EH (cell line): ENCODE data around the gene SERPINA6.
"Not testable (repeated sequence)": the region's sequence is repeated elsewhere in the genome, so short reads cannot be mapped to it uniquely, and the experiment has no call there.

ENCODE experiments used
- DNase-seq: peaks from one replicate; pipeline ENCODE4 v3.0.0-alpha.2; 2015; ENCODE audit warnings: low read depth

The SERPINA6 gene

DNA sequence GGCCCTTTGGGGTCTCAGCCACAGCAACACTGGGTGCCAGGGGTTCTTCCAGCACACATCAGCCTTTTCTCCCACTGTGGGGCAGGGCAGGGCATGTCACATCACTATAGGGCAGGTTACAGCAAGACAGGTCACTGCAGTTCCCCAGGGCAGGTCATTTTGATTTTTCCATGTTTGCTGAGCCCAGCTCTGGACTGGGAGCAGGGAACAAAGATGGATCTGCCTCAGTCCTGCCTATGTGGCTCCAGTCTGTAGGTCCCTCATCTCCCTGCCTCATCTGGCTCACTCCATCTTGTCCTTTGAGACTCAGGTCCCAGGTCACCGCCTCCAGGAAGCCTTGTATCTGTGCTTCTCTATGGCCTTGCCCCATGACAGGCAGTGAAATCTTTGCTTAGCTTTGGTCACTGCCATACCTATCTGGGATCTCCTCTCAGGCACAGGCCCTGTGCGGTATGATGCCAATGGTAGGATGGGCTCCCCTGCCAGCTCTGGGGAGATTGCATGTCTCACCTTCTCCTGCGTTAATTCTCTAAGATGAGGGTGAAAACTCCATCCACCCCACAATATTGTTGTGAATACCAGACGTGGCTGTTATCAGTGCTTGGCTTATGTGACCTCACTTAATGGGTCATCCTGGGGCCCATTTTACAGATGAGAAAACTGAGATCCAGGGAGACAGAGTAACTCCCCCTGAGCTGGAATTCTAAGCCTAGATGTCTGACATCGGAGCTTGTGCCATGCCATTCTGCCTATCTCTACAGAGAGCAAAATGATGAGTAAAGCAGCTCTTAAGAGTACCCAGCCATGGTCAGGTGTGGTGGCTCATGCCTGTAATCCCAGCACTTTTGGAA is 1.5 kb downstream of the SERPINA6 start:
- no peak for DNase-seq

DNA sequence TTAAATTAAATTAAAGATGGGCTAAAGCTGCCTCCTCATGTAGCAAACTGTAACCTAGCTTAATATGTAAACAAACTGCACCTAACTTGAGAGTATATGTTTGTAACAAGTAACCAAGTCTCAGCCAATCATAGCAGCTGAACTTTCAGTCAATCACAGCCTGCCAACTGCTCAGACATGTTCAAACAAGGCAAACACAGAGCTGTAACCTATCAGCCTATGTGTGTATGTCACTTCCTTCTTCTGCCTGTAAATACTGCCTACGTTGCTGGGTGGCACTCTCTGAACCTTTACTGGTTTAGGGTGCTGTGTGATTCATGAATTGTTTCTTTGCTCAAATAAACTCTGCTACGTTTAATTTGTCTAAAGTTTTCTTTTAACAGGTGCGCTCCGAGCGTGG is 2.9 kb downstream of the SERPINA6 start:
- DNase-seq = no peak

GRCh38 chr14:94317259-94317658 is 5.9 kb downstream of the SERPINA6 start:
- DNase-seq = peak; percentile 6

- no peak for DNase-seq
Measured at GRCh38 chr14:94316692-94317091, 6.4 kb downstream of the SERPINA6 start.

GRCh38 chr14:94314890-94315289 is 8.2 kb downstream of the SERPINA6 start:
- no peak for DNase-seq

DNA sequence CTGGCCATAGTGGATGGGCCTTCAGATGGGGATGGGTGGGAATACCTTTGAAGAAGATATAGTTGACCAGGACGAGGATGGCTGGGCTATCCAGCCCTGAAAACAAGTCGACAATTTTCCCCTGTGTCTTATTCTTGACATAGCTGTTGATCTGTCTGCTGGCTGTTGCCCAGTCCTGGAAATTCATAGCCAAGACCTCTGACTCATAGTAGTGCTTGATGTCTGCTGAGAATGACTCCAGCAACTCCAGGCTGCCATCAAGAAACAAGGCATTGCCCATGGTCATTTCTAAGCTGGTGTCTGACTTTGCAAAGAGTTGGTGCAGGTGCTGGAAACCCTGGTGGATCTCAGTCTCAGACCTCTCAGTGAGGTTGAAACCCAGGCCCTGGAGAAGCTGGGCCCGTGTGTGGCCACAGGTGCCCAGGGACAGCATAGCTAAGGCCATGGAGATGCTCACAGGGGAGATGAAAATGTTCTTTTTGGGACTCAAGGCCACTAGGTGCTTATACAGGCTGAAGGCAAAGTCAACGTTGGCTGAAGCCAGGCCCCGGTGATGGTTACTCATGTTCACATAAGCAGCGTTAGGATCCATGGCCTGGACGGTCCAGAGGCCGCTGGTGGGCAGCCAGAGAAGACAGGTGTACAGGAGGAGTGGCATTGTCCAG is 9.0 kb downstream of the SERPINA6 start:
- DNase-seq = peak; percentile 23

GRCh38 chr14:94312481-94313246 is 10.5 kb downstream of the SERPINA6 start:
- no peak for DNase-seq

DNA sequence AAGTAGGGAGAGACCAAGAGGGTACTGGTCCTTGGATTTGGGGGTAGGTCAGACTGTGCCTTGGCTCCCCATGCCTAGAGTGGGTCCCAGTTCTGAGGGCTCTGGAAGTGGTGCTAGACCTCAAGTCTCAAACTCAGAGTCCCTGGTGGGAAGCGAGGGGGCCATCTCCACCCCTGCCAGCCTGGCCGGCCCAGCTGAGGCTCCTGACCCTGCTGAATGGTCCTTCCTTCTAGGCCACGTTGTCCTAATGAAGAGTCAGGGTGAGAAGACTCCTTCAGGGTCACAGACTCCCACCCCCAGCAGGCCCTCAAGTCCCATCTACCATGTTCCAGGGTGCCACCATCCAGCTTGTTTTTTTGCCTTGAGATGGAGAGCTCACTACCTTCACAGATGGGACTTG is 12.9 kb downstream of the SERPINA6 start:
- no peak for DNase-seq

GRCh38 chr14:94309721-94310120 is 13.4 kb downstream of the SERPINA6 start:
- no peak for DNase-seq

DNA sequence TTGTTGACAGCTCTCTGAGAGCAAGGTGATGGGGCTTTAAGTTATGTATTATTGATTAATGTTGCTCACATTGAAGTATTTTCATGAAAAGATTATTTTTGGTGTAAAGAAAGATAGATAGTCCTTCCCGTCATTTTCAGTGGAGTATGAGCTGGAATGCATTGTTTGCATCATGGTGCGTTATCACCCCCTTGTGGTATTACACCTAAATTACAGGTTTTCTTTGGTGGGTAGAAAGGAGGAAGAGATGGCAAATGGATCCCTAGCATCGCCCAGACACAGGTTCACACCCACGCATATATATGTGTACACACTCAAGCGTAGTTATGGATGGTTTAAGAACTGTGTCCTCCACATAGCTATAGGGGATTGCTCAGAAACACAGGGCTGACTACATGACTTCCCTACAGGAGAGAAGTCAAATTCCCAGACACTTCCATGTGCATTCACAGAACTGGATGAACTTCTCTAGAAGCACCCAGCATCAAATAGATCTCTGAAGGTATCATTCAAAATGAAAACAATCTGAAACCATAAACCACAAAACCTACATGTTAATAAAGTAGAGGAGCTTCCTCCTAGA is 15.6 kb downstream of the SERPINA6 start:
- DNase-seq = no peak

DNA sequence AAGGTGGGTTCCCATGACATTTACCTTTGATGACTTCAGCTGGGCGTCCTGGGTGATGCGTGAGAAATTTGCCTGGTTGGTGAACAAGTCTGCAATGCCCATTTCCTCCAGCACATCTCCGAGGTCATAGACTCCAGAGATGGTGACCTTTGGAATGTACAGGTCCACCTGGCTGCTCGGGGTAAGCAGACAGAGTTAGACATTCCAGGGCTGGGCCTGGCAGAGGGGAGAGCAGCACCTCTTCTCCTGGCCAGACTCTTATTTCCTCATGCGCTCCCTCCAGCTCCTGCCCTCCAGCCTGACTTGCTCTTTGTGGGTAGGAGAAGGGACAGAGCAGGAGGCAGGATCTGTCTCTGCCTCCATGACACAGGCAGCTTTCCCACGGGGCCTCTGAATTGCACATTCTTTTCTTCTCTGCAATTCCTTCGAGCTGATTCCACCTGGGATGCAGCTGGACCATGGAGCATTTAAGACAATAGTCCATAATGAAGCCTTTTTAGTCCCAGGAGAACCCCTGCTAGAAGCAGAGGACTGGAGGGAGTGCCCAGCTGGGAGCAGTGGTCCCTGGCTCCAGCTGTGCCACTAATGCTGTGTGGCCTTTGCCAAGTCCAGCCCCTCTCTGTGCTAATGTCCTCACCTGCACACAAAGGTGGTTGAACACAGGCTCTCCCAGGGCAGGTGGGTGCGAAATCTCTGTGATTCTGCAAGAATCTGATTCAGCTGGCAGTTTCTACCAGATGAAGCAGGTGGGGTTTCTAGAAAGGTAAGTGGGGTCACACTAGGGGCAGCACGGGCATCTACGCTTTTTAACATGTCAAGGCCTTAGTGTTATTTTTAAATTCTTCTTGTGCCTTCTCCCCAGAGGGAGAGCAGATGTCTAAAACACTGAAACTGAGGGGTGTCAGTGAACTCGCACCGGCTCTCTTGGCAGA is 16.8 kb downstream of the SERPINA6 start:
- no peak for DNase-seq

DNA sequence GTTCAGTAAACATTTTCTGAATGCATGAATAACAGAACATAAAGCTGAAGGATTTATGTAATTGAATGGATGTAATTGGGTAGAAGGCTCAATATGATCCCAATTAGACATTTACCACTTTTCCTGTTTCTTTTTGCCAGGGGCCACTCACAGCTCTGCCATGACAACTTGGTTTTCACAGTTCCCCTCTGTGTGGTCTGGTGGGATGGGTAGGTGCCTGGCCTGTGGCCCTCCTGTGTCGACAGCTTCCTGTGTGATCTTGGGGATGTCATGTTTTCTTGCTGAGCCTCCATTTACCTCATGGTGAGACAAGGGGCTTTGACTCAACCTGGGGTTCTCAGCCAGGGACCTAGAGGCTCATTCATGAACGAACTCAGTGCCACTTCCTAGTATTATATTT is 17.5 kb downstream of the SERPINA6 start:
- no peak for DNase-seq

GRCh38 chr14:94304243-94304642 is 18.9 kb downstream of the SERPINA6 start:
- DNase-seq = no peak

- DNase-seq = no peak
Measured at GRCh38 chr14:94303111-94303510, 20.0 kb downstream of the SERPINA6 start.

DNA sequence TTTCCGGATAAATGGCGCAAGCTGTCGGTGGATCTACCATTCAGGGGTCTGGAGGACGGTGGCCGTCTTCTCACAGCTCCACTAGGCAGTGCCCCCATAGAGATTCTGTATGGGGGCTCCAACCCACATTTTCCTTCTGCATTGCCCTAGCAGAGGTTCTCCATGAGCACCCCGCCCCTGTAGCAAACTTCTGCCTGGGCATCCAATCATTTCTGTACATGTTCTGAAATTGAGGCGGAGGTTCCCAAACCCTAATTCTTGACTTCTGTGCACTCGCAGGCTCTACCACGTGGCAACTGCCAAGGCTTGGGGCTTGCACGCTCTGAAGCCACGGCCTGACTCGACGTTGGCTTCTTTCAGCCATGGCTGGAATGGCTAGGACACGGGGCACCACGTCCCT is 25.0 kb downstream of the SERPINA6 start:
- DNase-seq = no peak

- not testable (repeated sequence) for DNase-seq
Measured at GRCh38 chr14:94296181-94296545, 27.0 kb downstream of the SERPINA6 start.

DNA sequence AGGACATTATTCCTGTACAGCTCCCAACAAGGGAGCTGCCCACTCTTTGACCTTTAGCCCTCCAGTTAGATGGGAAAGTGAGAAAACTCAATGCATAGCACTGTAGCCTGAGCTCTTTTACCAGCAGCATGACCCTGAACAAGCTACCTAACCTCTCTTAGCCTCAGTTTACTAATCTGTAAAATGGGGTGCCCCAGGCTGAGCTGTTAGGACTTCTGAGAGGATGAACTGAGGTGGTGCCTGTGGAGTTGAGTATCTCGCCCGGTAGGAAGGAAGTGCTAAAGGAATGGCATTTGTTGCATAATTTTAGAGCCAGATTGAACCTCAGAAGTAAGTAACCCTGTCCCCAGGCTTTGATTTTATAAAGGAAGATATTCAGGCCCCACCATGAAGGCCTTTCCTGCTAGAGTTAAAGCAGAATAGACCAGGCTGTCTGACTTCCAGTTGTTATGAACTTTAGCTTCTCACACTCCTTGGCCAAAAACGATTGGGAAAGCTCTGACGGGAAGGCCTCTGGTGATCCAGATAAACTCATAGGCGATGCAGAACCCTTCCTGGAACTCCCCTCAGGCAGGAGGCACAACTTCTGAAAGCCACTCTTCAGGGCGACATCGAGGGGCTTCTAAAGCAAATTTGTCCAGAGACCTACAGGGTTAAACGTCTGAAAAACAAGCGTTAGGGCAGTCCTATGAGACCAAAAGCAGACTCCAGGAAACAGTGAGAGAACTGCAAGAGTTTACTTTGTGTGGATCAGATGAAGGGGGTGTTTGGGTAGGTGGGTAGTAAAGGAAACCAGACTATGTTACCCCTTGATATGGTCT is 27.6 kb downstream of the SERPINA6 start:
- DNase-seq = no peak

- no peak for DNase-seq
Measured at GRCh38 chr14:94293578-94293924, 29.6 kb downstream of the SERPINA6 start.

- no peak for DNase-seq
Measured at GRCh38 chr14:94292872-94293577, 30.1 kb downstream of the SERPINA6 start, which contains the start of gene SERPINA10. SERPINA10 (minus strand) TSS chr14:94293268; CDS start chr14:94290593, 2,675 bp downstream.

DNA sequence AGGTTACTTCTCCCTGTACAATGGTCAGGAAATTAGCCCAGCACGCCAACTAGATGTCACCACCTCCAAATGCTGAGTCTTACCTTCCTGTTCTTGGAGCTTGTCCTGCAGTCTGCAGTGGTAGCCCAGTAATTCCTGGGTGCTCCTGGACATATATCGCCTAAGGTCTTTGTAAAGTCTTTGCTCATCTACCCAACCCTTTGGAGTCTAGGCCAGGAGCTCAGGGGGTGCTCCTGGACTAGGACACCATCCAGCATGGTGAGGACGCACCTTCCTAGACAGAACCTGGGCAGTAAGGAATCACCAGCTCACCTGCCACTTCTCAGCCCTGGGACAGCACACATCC is 30.6 kb downstream of the SERPINA6 start:
- no peak for DNase-seq
